PC-3 (cell line): ENCODE measurements around the gene GPR148. TPM values are rescaled to one million over a fixed set of nuclear protein-coding genes. Genes with fewer than 3 reads are reported as not detected.

Experiments
- ATAC-seq: fragments of 200-7000 bp; cut with Tn5 transposase; 2 replicates; pipeline ENCODE4 v1.9.1; 2020; ENCODE audit warnings: mild to moderate bottlenecking, moderate library complexity
- BruUV-seq: library from RNA; stranded (reverse); fragments of 400-500 nt; replicated peaks from 2 replicates; lab custom pipeline; 2021; lab: Mats Ljungman, UMichigan
- CTCF ChIA-PET: fragments of 300-600 bp; sonication (Branson Sonifier 250); formaldehyde crosslinking; loops from one replicate; lab custom pipeline; 2022; ENCODE audit warnings: antibody characterized with exemption; lab: Charles Lee
- POLR2A ChIA-PET: fragments of 300-600 bp; sonication (Branson Sonifier 250); formaldehyde crosslinking; loops from one replicate; lab custom pipeline; 2022; ENCODE audit warnings: antibody characterized with exemption; ENCODE audit not compliant: unreplicated experiment; lab: Charles Lee
- DNase-seq: peaks from one replicate; pipeline ENCODE4 v3.0.0-alpha.2; 2015
- H2AFZ ChIP-seq: fragments of 300-600 bp; sonication (generic); 2 replicates; pipeline ENCODE4 v1.6.0; 2016; ENCODE audit warnings: antibody characterized with exemption, low read length
- H3F3A ChIP-seq: fragments of 300-600 bp; sonication (generic); one replicate; pipeline ENCODE4 v1.6.0; 2017; ENCODE audit warnings: antibody characterized with exemption, low read length, control low read depth, mild to moderate bottlenecking; ENCODE audit not compliant: unreplicated experiment
- H3K27ac ChIP-seq: fragments of 300-600 bp; sonication (generic); 2 replicates; pipeline ENCODE4 v1.5.1; 2016; ENCODE audit warnings: mild to moderate bottlenecking, low read length
- H3K27me3 ChIP-seq: fragments of 300-600 bp; sonication (generic); 2 replicates; pipeline ENCODE4 v1.6.1; 2016; ENCODE audit warnings: low read length, mixed read lengths
- H3K36me3 ChIP-seq: fragments of 300-600 bp; sonication (generic); 2 replicates; pipeline ENCODE4 v1.6.1; 2016; ENCODE audit warnings: low read depth, mixed run types, low read length, mixed read lengths
- H3K4me1 ChIP-seq: fragments of 300-600 bp; sonication (generic); 2 replicates; pipeline ENCODE4 v1.5.1; 2016; ENCODE audit warnings: low read length; ENCODE audit not compliant: insufficient read depth
- H3K4me2 ChIP-seq: fragments of 300-600 bp; sonication (generic); 2 replicates; pipeline ENCODE4 v1.6.0; 2016; ENCODE audit warnings: low read length
- H3K4me3 ChIP-seq: fragments of 300-600 bp; sonication (generic); 2 replicates; pipeline ENCODE4 v1.5.1; 2016; ENCODE audit warnings: mild to moderate bottlenecking, low read length, mixed read lengths
- H3K79me2 ChIP-seq: fragments of 300-600 bp; sonication (generic); 2 replicates; pipeline ENCODE4 v1.6.1; 2017; ENCODE audit warnings: low read length, mixed read lengths
- H3K9ac ChIP-seq: fragments of 300-600 bp; sonication (generic); 2 replicates; pipeline ENCODE4 v1.6.0; 2016; ENCODE audit warnings: mild to moderate bottlenecking, low read length
- H3K9me2 ChIP-seq: fragments of 300-600 bp; sonication (generic); replicated peaks from 2 replicates; pipeline ENCODE4 v1.6.1; 2016; ENCODE audit warnings: mixed run types, low read length, mixed read lengths
- H3K9me3 ChIP-seq: fragments of 300-600 bp; sonication (generic); 2 replicates; pipeline ENCODE4 v1.6.1; 2016; ENCODE audit warnings: low read length, mixed read lengths
- H4K20me1 ChIP-seq: fragments of 300-600 bp; sonication (generic); 2 replicates; pipeline ENCODE4 v1.6.1; 2016; ENCODE audit warnings: low read length, mixed read lengths
- CTCF ChIP-seq: fragments of 300-600 bp; sonication (generic); conservative IDR thresholded peaks from 2 replicates; pipeline ENCODE4 v1.5.1; 2017; ENCODE audit warnings: antibody characterized with exemption, low read depth, mild to moderate bottlenecking, low read length
- EZH2 ChIP-seq: fragments of 300-600 bp; sonication (generic); IDR thresholded peaks from one replicate; pipeline ENCODE4 v1.6.1; 2017; ENCODE audit warnings: antibody characterized with exemption, mild to moderate bottlenecking, low read length; ENCODE audit not compliant: unreplicated experiment
- EZH2phosphoT487 ChIP-seq: fragments of 300-600 bp; sonication (generic); IDR thresholded peaks from 2 replicates; pipeline ENCODE4 v1.6.1; 2018; ENCODE audit warnings: mild to moderate bottlenecking, antibody characterized with exemption, low read length, borderline replicate concordance
- intact Hi-C: fragments of 100-400 bp; cut with micrococcal nuclease; formaldehyde crosslinking; loops from 2 replicates; pipeline ENCODE4 v1.9.0; 2023
- total RNA-seq: library from RNA; depleted of rRNA; stranded (reverse); fragments of >200 nt; gene quantifications from 2 replicates; pipeline ENCODE4 v1.2.3, GENCODE V29; 2014; rRNA removed

GPR148 gene
- total RNA-seq, 1 experiment from 2014 or later = not detected

- H3K4me1 ChIP-seq = no peaks in the 10 kb centered on the region
- no peaks in the 10 kb centered on the region for H3K9me2 ChIP-seq
- H3F3A ChIP-seq = no peaks in the 10 kb centered on the region
- H2AFZ ChIP-seq = no peak overlapping the region
- ChIA-PET POLR2A (no interaction called here), CTCF (no interaction called here)
- H3K4me3 ChIP-seq = no peak overlapping the region
- H3K4me2 ChIP-seq = no peak overlapping the region
- no peak overlapping the region for H3K9ac ChIP-seq
- H3K9me3 ChIP-seq = no peaks in the 10 kb centered on the region
- intact Hi-C loops = no loop called here
- no peaks in the 10 kb centered on the region for H4K20me1 ChIP-seq
- TF ChIP-seq CTCF (no peak), EZH2phosphoT487 (no peak), EZH2 (no peak)
- H3K27ac ChIP-seq = no peak overlapping the region
- BruUV-seq = no TSS peak
- H3K27me3 ChIP-seq = peaks cover 32% of the 10 kb centered on the region
- ATAC-seq = no peak
- no peaks in the 10 kb centered on the region for H3K79me2 ChIP-seq
- H3K36me3 ChIP-seq = no peaks in the 10 kb centered on the region
- no peak for DNase-seq
Observed at GRCh38 chr2:130778781-130779180, 49.9 kb downstream of the GPR148 start.

Other genes with a start within 250 kb of the GPR148 start
- not detected in 2 replicates for gene POTEI, start 219.7 kb upstream of the GPR148 start, total RNA-seq
- gene CFC1B, start 207.8 kb upstream of the GPR148 start, total RNA-seq = not detected in 2 replicates
- gene CFC1, start 129.5 kb upstream of the GPR148 start, total RNA-seq = not detected in 2 replicates
- gene POTEJ, start 117.6 kb upstream of the GPR148 start, total RNA-seq = not detected in 2 replicates
- not detected in 2 replicates for gene AMER3, start 26.5 kb downstream of the GPR148 start, total RNA-seq
- 21.5 and 30.5 TPM in 2 replicates for gene ARHGEF4, start 107.8 kb downstream of the GPR148 start, total RNA-seq